MM.1S (cell line): ENCODE results near the gene P2RY6.

ENCODE experiments used
- DNase-seq: peaks from one replicate; pipeline ENCODE4 v3.0.0-alpha.2; 2015
- H2AFZ ChIP-seq: fragments of 300-600 bp; sonication (generic); 2 replicates; pipeline ENCODE4 v1.6.0; 2016; ENCODE audit warnings: antibody characterized with exemption, low read length
- H3F3A ChIP-seq: fragments of 300-600 bp; sonication (generic); 2 replicates; pipeline ENCODE4 v1.6.1; 2016; ENCODE audit warnings: mild to moderate bottlenecking, antibody characterized with exemption, low read length, moderate library complexity, mixed read lengths; ENCODE audit not compliant: insufficient read depth
- H3K27ac ChIP-seq: fragments of 300-600 bp; sonication (generic); 2 replicates; pipeline ENCODE4 v1.5.1; 2016; ENCODE audit warnings: mild to moderate bottlenecking, low read length
- H3K27me3 ChIP-seq: fragments of 300-600 bp; sonication (generic); replicated peaks from 2 replicates; pipeline ENCODE4 v1.6.0; 2016; ENCODE audit warnings: low read length; ENCODE audit not compliant: insufficient read depth
- H3K36me3 ChIP-seq: fragments of 300-600 bp; sonication (generic); replicated peaks from 2 replicates; pipeline ENCODE4 v1.6.1; 2016; ENCODE audit warnings: mild to moderate bottlenecking, low read length, mixed read lengths; ENCODE audit not compliant: insufficient read depth
- H3K4me1 ChIP-seq: fragments of 300-600 bp; sonication (generic); 2 replicates; pipeline ENCODE4 v1.6.1; 2016; ENCODE audit warnings: low read length, mixed read lengths
- H3K4me2 ChIP-seq: fragments of 300-600 bp; sonication (generic); 2 replicates; pipeline ENCODE4 v1.6.0; 2016; ENCODE audit warnings: low read depth, low read length
- H3K4me3 ChIP-seq: fragments of 300-600 bp; sonication (generic); 2 replicates; pipeline ENCODE4 v1.5.1; 2016; ENCODE audit warnings: low read length, mixed read lengths
- H3K79me2 ChIP-seq: fragments of 300-600 bp; sonication (generic); 2 replicates; pipeline ENCODE4 v1.6.1; 2016; ENCODE audit warnings: mixed run types, low read length, mixed read lengths
- H3K9ac ChIP-seq: fragments of 300-600 bp; sonication (generic); 2 replicates; pipeline ENCODE4 v1.6.1; 2016; ENCODE audit warnings: low read length, mixed read lengths
- H3K9me2 ChIP-seq: fragments of 300-600 bp; sonication (generic); replicated peaks from 2 replicates; pipeline ENCODE4 v1.6.1; 2016; ENCODE audit warnings: mild to moderate bottlenecking, low read length, mixed read lengths; ENCODE audit not compliant: insufficient read depth
- H3K9me3 ChIP-seq: fragments of 300-600 bp; sonication (generic); replicated peaks from 2 replicates; pipeline ENCODE4 v1.6.1; 2016; ENCODE audit warnings: mild to moderate bottlenecking, low read length, mixed read lengths; ENCODE audit not compliant: insufficient read depth
- H4K20me1 ChIP-seq: fragments of 300-600 bp; sonication (generic); 2 replicates; pipeline ENCODE4 v1.6.1; 2016; ENCODE audit warnings: mild to moderate bottlenecking, low read length, moderate library complexity, mixed read lengths; ENCODE audit not compliant: insufficient read depth
- EZH2 ChIP-seq: fragments of 300-600 bp; sonication (generic); optimal IDR thresholded peaks from 2 replicates; pipeline ENCODE3; 2017; ENCODE audit warnings: low read depth, mild to moderate bottlenecking, antibody characterized with exemption, low read length, mixed read lengths
- EZH2phosphoT487 ChIP-seq: fragments of 300-600 bp; sonication (generic); IDR thresholded peaks from 2 replicates; pipeline ENCODE4 v1.6.1; 2018; ENCODE audit warnings: antibody characterized with exemption, low read length
- TF ChIP-seq, protein P1 (sequence below): fragments of 300-600 bp; sonication (generic); IDR thresholded peaks from 2 replicates; pipeline ENCODE4 v1.5.1; 2016; ENCODE audit warnings: antibody characterized with exemption, low read length, mixed read lengths

Gene P2RY6

DNA sequence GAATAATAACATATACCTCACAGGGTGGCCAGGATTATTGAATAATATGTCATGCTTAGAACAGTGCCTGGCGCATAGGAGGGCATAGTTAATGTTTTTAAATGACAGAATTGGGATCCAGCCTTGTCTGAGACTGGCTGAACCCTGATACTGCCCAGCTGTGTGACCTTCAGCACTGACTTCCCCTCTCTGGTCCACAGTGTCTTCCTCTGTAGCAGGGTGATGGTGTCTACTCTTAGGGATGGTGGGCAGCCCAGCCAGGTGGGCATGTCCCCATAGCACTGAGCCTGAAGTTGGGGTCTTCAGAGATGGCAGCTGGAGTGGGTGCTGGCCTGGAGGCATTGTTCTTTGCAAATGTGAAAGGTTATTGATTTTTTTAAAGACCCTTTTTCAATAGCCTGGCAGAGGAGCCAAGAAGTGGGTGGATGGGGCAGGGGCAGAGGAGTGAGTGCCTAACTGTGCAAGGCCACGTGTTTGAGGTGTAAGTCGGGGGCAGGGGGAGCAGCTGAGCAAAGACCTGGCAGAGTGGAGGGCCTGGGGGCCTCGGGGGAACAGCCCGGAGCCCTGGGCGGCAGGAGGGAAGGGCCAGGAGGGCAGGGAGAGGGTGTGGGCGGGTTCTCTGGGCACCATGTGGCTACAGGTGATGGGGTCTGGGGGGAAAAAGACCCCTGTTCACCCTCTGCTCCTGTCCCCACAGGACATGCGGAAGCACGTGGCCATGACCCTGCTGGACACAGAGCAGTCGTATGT lies 74.2 kb downstream of the P2RY6 start:
- no peak overlapping the region for H3K4me3 ChIP-seq
- H4K20me1 ChIP-seq = no peaks in the 10 kb centered on the region
- H2AFZ ChIP-seq = no peak overlapping the region
- H3K27me3 ChIP-seq = no peaks in the 10 kb centered on the region
- H3K27ac ChIP-seq = no peak overlapping the region
- no peaks in the 10 kb centered on the region for H3K9me3 ChIP-seq
- TF ChIP-seq, protein P1, sequence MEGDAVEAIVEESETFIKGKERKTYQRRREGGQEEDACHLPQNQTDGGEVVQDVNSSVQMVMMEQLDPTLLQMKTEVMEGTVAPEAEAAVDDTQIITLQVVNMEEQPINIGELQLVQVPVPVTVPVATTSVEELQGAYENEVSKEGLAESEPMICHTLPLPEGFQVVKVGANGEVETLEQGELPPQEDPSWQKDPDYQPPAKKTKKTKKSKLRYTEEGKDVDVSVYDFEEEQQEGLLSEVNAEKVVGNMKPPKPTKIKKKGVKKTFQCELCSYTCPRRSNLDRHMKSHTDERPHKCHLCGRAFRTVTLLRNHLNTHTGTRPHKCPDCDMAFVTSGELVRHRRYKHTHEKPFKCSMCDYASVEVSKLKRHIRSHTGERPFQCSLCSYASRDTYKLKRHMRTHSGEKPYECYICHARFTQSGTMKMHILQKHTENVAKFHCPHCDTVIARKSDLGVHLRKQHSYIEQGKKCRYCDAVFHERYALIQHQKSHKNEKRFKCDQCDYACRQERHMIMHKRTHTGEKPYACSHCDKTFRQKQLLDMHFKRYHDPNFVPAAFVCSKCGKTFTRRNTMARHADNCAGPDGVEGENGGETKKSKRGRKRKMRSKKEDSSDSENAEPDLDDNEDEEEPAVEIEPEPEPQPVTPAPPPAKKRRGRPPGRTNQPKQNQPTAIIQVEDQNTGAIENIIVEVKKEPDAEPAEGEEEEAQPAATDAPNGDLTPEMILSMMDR = no peak
- TF ChIP-seq EZH2phosphoT487 = no peak
- TF ChIP-seq EZH2 = no peak
- H3K79me2 ChIP-seq = no peaks in the 10 kb centered on the region
- H3K4me1 ChIP-seq = peaks cover 3% of the 10 kb centered on the region; the same call in 1 of the 2 replicates
- no peaks in the 10 kb centered on the region for H3K36me3 ChIP-seq
- H3K4me2 ChIP-seq = no peak overlapping the region
- no peak for DNase-seq
- no peaks in the 10 kb centered on the region for H3K9me2 ChIP-seq
- H3F3A ChIP-seq = no peaks in the 10 kb centered on the region
- no peak overlapping the region for H3K9ac ChIP-seq

DNA sequence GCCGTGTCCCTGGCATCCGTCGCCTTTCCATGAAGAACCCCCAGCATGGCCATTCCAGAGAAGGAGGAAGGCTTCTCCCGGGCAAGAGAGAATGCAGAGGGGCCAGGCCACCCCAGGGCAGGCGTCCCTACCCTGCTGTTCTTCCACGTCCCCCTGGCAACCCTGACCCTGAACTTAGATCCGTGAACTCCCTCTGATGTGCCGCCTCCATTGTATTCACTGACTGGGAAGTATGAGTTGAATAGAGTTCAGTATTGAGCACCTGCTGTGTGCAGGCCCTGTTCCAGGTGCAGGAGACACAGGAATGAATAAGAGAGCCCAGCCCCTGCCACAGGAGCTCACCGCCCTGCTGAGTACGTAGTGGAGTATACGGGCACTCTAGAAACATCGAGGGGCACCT lies 74.9 kb downstream of the P2RY6 start:
- Histone ChIP-seq H3K4me1 (peaks cover 3% of the 10 kb centered on the region; the same call in 1 of the 2 replicates), H3K36me3 (no peaks in the 10 kb centered on the region), H3K4me3 (no peak overlapping the region), H3F3A (no peaks in the 10 kb centered on the region), H4K20me1 (no peaks in the 10 kb centered on the region), H3K27ac (no peak overlapping the region), H2AFZ (no peak overlapping the region), H3K9me3 (no peaks in the 10 kb centered on the region), H3K9ac (no peak overlapping the region), H3K79me2 (no peaks in the 10 kb centered on the region), H3K27me3 (no peaks in the 10 kb centered on the region), H3K9me2 (no peaks in the 10 kb centered on the region), H3K4me2 (no peak overlapping the region)
- TF ChIP-seq EZH2phosphoT487 (no peak), EZH2 (no peak)
- TF ChIP-seq, protein P1 = no peak
- no peak for DNase-seq
